Activated CD4-positive, CD25-positive, alpha-beta regulatory T cell (primary cell): ENCODE results near the gene ALPK1.

Source experiments
- DNase-seq, 4 experiments: peaks; one replicate each; lab custom pipeline; 2025; lab: John Stamatoyannopoulos, UW

ALPK1 gene

GRCh38 chr4:112328734-112329130, 31.6 kb downstream of the ALPK1 start:
- DNase-seq, result no peak

- no peak for DNase-seq
Measured at GRCh38 chr4:112329672-112330375, 32.7 kb downstream of the ALPK1 start.

- no peak for DNase-seq
Measured at GRCh38 chr4:112330921-112331320, 33.8 kb downstream of the ALPK1 start.

GRCh38 chr4:112332398-112332797, 35.2 kb downstream of the ALPK1 start:
- DNase-seq, result no peak

- no peak for DNase-seq
Measured at GRCh38 chr4:112340023-112340422, 42.9 kb downstream of the ALPK1 start.

- DNase-seq, result no peak
Measured at GRCh38 chr4:112341033-112341432, 43.9 kb downstream of the ALPK1 start.

- no peak for DNase-seq
Measured at GRCh38 chr4:112343330-112344080, 46.3 kb downstream of the ALPK1 start.

GRCh38 chr4:112348488-112349158, 51.5 kb downstream of the ALPK1 start:
- DNase-seq, result no peak

- no peak for DNase-seq
Measured at GRCh38 chr4:112352736-112353135, 55.6 kb downstream of the ALPK1 start.

- DNase-seq, result no peak
Measured at GRCh38 chr4:112355662-112356061, 58.5 kb downstream of the ALPK1 start.

- DNase-seq, result no peak
Measured at GRCh38 chr4:112357453-112357852, 60.3 kb downstream of the ALPK1 start.

- no peak for DNase-seq
Measured at GRCh38 chr4:112357897-112358296, 60.7 kb downstream of the ALPK1 start.

- DNase-seq, result no peak
Measured at GRCh38 chr4:112358415-112358814, 61.2 kb downstream of the ALPK1 start.

- DNase-seq, result no peak
Measured at GRCh38 chr4:112358952-112359749, 62.0 kb downstream of the ALPK1 start.

GRCh38 chr4:112361181-112361791, 64.1 kb downstream of the ALPK1 start:
- no peak for DNase-seq

GRCh38 chr4:112370466-112370865, 73.3 kb downstream of the ALPK1 start:
- DNase-seq, result no peak

- no peak for DNase-seq
Measured at GRCh38 chr4:112371361-112371760, 74.2 kb downstream of the ALPK1 start.

- no peak for DNase-seq
Measured at GRCh38 chr4:112374850-112375249, 77.7 kb downstream of the ALPK1 start.

GRCh38 chr4:112377171-112377570, 80.0 kb downstream of the ALPK1 start:
- DNase-seq, result no peak

GRCh38 chr4:112377594-112378242, 80.5 kb downstream of the ALPK1 start:
- DNase-seq, result no peak

- DNase-seq, result no peak
Measured at GRCh38 chr4:112378243-112378620, 81.1 kb downstream of the ALPK1 start.
